Sigmoid colon (tissue), 4 donors: ENCODE data around the gene MYO1F.

Experiments used
- CTCF ChIP-seq, 4 experiments: fragments of 450-650 bp in 3 of 4; fragments of 200-600 bp in 1 of 4; IDR thresholded peaks; one replicate each; pipeline ENCODE4 v1.5.1; 2016 to 2019; ENCODE audit warnings: antibody characterized with exemption in 4 of 4, mild to moderate bottlenecking in 3 of 4, moderate library complexity in 2 of 4
- EP300 ChIP-seq, 4 donors: sonication (generic); formaldehyde crosslinking; IDR thresholded peaks; one replicate each; pipeline ENCODE4 v1.6.1; 2017; ENCODE audit warnings: antibody characterized with exemption in 4 of 4
- POLR2A ChIP-seq, 2 donors: fragments of 450-650 bp; IDR thresholded peaks; one replicate each; pipeline ENCODE4 v1.6.1; 2016; ENCODE audit warnings: antibody characterized with exemption in 2 of 2, mild to moderate bottlenecking in 2 of 2, moderate library complexity in 2 of 2
- POLR2AphosphoS5 ChIP-seq, 4 donors: sonication (generic); formaldehyde crosslinking; IDR thresholded peaks; one replicate each; pipeline ENCODE4 v1.6.1; 2017; ENCODE audit warnings: antibody characterized with exemption in 4 of 4

GRCh38 chr19:8501981-8502380, 75.3 kb downstream of the MYO1F start:
- TF ChIP-seq CTCF (IDR thresholded peaks at IDR 0.05) = no peak
- TF ChIP-seq POLR2A (IDR thresholded peaks at IDR 0.05) = no peak
- TF ChIP-seq EP300 (IDR thresholded peaks at IDR 0.05) = no peak
- no peak for TF ChIP-seq POLR2AphosphoS5 (IDR thresholded peaks at IDR 0.05)
